ENCODE measurements around the gene KDM2A.

- TF ChIP-seq ZBTB2 (CRISPR knock-in tag; IDR thresholded peaks at IDR 0.05; ENCODE audit: low read depth) = no peak
- no peak for TF ChIP-seq ATF6 (CRISPR knock-in tag; conservative IDR thresholded peaks at IDR 0.05)
- TF ChIP-seq ZUFSP (CRISPR knock-in tag; IDR thresholded peaks at IDR 0.05; ENCODE audit: borderline replicate concordance) = no peak
- TF ChIP-seq RAD21 (CRISPR knock-in tag; IDR thresholded peaks at IDR 0.05) = no peak
- no peak for TF ChIP-seq BRD4 (CRISPR knock-in tag; IDR thresholded peaks at IDR 0.05)
- TF ChIP-seq GLI4 (CRISPR knock-in tag; IDR thresholded peaks at IDR 0.05; ENCODE audit: borderline replicate concordance) = no peak
- TF ChIP-seq BRCA1 (CRISPR knock-in tag; IDR thresholded peaks at IDR 0.05) = no peak
- TF ChIP-seq ZNF737 (CRISPR knock-in tag; IDR thresholded peaks at IDR 0.05; ENCODE audit: borderline replicate concordance) = no peak
- no peak for TF ChIP-seq ZNF224 (CRISPR knock-in tag; IDR thresholded peaks at IDR 0.05)
- TF ChIP-seq YY1 (IDR thresholded peaks at IDR 0.05; ENCODE audit: insufficient read depth, insufficient replicate concordance, low read depth, low read length) = no peak
- TF ChIP-seq RNF2 (conservative IDR thresholded peaks at IDR 0.05; ENCODE audit: low read depth) = no peak
- no peak for TF ChIP-seq ESRRA (CRISPR knock-in tag; IDR thresholded peaks at IDR 0.05; ENCODE audit: low read depth)
- no peak for TF ChIP-seq SOX6 (IDR thresholded peaks at IDR 0.05)
- no peak for TF ChIP-seq SOX6 (CRISPR knock-in tag; IDR thresholded peaks at IDR 0.05)
Measured at GRCh38 chr11:67174311-67174710, 55.2 kb downstream of the KDM2A start.
